Breast epithelium (tissue), 3 donors: ENCODE results near the gene SPTAN1.

Experiments used
- CTCF ChIP-seq, 3 donors: fragments of 450-650 bp; IDR thresholded peaks; one replicate each; pipeline ENCODE4 v1.5.1; 2016 to 2017; ENCODE audit warnings: antibody characterized with exemption in 3 of 3, mild to moderate bottlenecking in 3 of 3, moderate library complexity in 3 of 3
- POLR2A ChIP-seq: fragments of 450-650 bp; IDR thresholded peaks from one replicate; pipeline ENCODE4 v1.6.1; 2016; ENCODE audit warnings: antibody characterized with exemption, mild to moderate bottlenecking, moderate library complexity
- POLR2AphosphoS5 ChIP-seq, 3 donors: sonication (generic); formaldehyde crosslinking; IDR thresholded peaks; one replicate each; pipeline ENCODE4 v1.6.1; 2017; ENCODE audit warnings: antibody characterized with exemption in 3 of 3

DNA sequence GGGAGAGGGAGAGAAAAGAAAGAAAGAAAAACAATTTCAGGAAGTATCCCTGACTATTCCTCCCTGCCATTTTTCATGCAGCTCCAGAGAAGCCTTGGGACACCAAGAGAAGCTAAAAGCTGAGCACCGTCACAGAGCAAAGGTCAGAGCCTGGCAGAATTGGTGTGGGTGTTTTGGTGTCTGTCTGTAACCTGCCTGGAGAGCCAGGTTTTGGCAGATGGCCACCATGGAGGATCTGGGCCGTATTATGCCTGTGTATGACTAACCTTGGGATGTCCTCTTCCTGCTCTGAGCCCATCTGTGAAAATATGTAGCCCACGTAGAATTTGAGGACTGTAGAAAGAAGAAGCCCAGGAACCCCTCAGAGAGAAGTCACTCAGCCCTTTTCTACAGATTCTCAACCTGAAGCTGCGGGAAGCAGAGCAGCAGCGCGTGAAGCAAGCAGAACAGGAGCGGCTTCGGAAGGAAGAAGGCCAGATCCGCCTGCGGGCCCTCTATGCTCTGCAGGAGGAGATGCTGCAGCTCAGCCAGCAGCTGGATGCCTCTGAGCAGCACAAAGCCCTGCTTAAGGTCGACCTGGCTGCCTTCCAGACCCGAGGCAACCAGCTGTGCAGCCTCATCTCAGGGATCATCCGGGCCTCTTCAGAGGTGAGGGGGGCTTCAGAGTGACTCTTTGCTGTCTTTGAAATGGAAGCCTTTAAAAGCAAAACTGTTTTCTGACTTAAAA, 29.0 kb upstream of the SPTAN1 start:
- TF ChIP-seq POLR2AphosphoS5 (IDR thresholded peaks at IDR 0.05) (no peak), POLR2A (no peak), CTCF (IDR thresholded peaks at IDR 0.05) (no peak)
